GM19452 (cell line): Measurements from ENCODE around the gene XRCC6.
"Not testable (repeated sequence)": the region's sequence is repeated elsewhere in the genome, so short reads cannot be mapped to it uniquely, and the experiment has no call there.

Experiments used
- ATAC-seq: cut with Tn5 transposase; IDR thresholded peaks from one replicate; pipeline ENCODE4 v1.9.1; 2021; ENCODE audit not compliant: unreplicated experiment

The XRCC6 gene

DNA sequence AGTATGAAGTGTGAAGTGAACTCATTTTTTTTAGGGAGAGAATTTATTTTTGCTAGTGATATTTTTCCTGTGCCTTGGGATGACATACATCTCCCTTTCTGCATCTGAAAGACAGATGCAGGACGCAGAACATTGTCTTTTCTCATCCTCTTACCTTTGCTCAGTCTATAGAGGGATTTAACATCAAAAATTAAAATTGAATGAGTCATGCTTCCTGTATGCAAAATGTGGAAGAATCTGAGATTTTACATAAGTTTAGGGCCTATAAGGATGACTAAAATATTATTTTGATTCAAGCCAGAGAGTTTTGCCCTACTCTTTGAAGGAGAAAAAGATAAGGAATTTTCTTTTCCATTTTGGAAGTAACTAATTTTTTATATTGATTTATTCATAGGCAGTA is 27.3 kb downstream of the XRCC6 start:
- ATAC-seq, result no peak

DNA sequence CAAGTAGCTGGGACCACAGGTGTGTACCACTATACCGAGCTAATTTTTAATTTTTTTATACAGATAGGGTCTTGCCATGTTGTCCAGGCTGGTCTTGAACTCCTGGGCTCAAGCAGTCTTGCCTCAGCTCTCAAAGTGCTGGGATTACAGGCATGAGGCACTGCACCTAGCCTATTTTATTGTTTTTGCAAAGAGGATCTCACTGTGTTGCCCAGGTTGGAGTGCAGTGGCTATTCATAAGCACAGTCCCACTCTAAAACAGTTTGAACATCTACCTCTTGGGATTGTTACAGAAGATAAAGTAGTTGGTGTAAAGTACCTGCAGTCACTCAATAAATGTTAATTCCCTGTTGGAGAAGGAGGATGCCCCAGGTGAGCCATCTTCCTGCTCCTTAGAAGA is 29.1 kb downstream of the XRCC6 start:
- no peak for ATAC-seq

DNA sequence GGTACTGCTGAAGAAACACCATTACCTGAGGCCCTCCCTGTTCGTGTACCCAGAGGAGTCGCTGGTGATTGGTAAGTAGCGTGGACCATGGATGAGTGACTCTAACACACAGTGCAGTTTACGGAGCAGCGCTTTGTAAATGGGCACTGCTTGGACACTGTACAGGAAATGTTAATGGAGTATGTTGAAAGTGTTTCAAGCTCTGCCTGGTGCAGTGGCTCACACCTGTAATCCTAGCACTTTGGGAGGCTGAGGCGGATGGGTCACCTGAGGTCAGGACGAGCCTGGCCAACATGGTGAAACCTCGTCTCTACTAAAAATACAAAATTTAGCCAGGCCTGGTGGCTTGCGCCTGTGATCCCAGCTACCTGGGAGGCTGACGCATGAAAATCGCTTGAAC is 29.7 kb downstream of the XRCC6 start:
- ATAC-seq, result no peak

DNA sequence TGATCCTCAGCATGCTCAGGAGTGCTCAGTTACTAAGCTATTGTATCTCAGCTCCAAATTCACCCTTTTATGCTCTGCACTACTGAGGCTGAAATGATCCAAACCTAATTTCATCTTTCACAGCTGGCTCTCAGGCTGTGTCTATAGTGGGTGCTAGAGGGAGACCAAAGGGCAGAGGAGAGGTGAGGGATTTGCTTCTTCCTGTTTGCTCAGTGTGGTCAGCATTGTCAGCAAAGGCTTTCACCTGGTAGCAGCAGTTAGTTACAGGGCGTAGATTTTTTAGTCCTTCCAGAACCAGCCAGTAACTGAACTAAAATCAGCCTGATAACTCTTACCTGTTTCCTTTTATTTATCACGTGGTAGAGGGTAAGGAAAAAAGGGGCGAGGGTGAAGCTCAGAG is 33.2 kb downstream of the XRCC6 start:
- no peak for ATAC-seq

DNA sequence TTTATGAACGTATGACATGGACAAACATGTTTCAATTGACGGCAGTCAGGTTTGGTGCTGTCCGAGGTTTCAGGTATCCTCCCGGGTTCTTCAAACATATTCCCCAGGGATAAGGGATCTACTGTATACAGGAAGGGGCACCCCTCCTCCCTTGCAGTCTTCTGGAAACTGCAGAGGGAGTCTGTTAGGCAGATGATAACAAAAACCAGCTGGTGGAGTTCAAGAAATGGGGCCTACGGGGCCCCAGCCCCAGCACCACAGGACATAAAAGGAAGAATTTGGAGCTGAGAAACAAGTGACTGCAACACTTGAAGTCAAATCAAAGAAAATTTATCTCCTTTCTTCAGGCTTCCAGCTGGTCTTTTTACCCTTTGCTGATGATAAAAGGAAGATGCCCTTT is 35.5 kb downstream of the XRCC6 start:
- no peak for ATAC-seq

DNA sequence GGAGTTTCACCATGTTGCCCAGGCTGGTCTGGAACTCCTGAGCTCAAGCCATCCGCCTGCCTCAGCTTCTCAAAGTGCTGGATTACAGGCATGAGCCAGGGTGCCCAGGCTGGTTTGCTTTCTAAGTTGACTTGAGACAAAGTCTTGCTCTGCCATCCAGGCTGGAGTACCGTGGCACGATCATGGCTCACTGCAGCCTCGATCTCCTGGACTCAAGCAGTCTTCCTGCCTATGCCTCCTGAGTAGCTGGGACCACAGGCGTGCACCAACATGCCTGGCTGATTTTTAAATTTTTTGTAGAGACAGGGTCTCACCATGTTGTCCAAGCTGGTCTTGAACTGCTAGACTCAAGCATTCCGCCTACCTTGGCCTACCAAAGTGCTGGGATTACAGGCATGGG is 36.6 kb downstream of the XRCC6 start:
- no peak for ATAC-seq

DNA sequence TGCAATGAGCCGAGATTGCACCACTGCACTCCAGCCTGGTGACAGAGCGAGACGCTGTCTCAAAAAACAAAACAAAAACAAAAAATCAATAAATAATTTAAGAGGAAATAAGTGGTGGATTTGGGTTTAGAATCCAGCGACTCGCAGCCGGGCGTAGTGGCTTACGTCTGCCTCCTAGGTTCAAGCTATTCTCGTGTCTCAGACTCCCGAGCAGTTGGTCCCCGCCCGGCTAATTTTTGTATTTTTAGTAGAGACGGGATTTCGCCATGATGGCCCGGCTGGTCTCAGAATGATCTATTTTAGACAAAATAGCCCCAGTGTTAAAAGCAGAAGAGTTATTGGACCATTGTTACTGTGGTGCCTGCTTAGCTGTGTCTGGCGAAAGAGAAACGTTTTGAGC is 37.8 kb downstream of the XRCC6 start:
- ATAC-seq, result no peak

DNA sequence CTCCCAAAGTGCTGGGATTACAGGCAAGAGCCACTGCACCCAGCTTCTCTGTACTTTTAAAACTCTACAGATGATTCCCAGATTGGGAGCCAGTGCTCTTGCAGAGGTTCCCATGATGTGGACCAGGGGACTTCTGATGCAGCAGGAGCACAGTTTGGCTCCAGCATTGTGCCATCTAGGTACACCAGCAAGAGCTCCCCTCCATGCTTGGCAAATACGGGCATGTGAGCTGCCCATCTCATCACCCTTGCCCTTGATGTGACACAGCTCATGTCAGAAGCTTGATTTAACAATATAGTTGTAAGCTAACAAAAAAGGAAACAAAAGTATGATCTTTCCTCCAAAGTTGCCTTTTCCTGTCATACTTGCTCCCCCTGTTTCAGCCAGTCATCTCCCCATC is 38.8 kb downstream of the XRCC6 start:
- no peak for ATAC-seq

DNA sequence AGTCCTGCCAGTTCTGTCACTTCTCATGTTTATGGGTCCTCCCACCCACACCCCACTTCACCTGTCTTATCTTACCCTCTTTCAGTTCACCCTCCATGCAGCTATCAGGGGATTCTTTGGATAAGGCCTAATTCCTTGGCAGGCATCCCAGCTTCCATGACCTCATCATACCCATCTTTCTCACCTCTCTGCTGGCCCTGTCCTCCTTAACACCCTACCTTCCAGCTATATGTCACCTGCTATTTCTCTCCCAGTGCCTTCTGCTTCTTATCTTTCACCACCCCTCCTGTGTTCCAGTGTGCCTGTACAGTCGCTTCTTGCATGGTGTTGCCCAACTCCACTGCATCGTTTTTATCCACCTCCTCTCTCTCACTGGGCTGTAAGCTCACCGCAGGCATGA is 39.3 kb downstream of the XRCC6 start:
- no peak for ATAC-seq

DNA sequence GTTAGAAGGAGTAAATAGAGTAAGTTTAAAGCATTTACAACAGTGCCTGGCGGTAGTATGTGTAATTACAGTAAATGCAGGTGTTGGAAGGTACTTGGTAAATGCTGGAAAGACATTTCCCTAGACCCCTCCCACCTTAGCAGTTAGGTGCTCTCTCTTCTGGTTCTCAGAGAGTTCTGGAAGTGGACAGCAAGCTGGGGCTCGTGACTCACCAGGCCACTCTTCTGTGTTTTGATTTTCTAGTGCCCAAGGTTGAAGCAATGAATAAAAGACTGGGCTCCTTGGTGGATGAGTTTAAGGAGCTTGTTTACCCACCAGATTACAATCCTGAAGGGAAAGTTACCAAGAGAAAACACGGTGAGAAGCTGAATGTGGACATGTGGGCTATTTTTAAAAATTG is 40.0 kb downstream of the XRCC6 start:
- ATAC-seq, result no peak

DNA sequence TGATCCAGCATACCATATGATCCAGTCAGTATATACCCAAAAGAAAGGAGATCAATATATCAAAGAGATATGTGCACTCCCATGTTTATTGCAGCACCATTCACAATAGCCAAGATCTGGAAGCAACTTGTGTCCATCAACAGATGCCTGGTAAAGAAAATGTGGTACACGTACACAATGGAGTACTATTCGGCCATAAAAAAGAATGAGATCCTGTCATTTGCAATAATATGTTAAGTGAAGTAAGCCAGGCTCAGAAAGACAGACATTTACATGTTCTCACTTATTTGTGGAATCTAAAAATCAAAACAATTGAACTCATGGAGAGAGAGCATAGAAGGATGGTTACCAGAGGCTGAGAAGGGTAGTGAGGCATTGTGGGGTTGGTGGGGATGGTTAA is 40.6 kb downstream of the XRCC6 start:
- ATAC-seq, result no peak

DNA sequence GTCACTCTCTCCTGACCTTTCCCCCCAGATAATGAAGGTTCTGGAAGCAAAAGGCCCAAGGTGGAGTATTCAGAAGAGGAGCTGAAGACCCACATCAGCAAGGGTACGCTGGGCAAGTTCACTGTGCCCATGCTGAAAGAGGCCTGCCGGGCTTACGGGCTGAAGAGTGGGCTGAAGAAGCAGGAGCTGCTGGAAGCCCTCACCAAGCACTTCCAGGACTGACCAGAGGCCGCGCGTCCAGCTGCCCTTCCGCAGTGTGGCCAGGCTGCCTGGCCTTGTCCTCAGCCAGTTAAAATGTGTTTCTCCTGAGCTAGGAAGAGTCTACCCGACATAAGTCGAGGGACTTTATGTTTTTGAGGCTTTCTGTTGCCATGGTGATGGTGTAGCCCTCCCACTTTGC is 42.5 kb downstream of the XRCC6 start:
- not testable (repeated sequence) for ATAC-seq

DNA sequence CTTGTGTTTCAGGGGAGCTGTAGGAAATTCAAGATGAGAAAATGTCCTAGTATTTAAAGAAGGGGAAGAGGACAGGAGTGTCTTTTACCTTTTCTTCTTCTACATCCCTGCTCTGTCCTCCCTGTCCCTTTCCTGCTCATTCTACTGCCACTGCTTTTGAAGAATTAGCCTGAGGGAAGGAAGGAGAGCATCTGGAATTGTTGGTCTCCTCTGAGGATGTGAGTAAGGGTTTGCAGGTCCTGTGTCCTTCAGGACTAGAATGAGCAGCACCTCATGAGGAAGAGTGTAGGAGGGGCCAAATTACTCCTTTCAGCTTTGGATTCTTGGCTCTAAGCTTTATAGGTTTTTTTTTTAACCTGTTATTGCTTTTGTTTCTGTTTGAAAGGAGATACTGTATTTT is 43.4 kb downstream of the XRCC6 start:
- ATAC-seq, result no peak

DNA sequence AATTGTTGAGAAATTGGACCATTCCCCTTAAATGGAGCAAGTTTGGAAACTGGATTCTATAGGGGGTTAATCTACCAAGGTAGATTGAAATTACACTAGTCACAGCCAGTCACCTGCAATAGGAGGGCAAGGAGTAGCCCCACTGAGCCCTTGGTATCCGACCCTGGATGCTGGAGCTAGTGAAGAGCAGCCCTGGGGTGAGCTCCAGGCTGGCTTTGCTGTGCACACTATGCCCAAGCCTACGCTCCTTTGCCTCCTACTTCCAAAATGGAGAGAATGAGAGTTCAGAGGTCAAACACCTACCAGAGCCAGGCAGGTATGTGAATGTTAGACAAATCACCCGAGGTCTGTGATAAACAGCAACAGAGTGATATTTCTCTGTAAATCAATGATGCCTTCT is 43.9 kb downstream of the XRCC6 start:
- no peak for ATAC-seq

DNA sequence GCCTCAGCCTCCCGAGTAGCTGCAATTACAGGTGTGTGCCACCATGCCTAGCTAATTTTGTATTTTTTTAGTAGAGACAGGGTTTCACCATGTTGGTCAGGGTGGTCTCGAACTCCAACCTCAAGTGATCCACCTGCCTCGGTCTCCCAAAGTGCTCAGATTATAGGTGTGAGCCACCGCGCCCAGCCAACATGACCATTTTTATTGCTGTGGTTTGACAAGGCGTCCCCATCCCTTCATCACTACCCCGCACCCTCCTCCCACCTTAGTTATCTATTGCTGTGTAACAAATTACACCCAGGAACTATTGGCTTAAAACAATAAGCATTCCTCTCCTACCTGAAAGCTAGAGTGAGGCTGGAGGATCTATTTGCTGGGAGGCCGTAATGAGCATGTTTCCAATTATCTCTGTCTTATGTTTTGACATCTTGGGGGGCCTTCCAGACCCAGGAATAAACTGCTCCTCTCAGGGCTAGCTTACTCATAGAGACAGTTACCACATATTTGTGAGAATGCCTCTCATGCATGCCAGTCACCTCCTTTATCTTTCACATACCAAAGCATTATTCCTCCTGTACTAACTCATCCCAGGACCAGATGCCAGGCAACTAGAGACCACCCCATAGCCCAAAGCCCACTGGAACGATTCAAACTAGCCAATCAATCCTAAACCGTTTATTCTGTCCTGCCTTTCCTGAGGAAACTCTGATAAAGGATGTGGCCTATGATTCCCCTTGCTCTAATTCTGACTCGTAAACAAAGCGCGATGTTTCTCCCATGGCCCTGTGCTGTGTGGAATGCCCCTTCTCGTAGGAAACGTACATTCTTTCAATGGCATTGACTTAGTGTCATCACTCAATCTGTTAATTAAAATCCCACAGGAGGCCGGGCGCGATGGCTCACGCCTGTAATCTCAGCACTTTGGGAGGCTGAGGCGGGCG is 48.1 kb downstream of the XRCC6 start:
- ATAC-seq, result no peak

DNA sequence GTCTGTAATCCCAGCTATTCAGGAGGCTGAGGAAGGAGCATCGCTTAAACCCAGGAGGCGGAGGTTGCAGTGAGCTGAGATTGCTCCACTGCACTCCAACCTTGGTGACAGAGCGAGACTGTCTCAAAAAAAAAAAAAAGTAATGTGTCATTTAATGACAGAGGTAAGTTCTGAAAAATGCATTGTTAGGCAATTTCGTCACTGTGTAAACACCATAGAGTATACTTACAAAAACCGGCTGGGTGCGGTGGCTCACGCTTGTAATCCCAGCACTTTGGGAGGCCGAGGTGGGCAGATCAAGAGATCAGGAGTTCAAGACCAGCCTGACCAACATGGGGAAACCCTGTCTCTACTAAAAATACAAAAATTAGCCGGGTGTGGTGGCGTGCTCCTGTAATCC is 51.0 kb downstream of the XRCC6 start:
- not testable (repeated sequence) for ATAC-seq

DNA sequence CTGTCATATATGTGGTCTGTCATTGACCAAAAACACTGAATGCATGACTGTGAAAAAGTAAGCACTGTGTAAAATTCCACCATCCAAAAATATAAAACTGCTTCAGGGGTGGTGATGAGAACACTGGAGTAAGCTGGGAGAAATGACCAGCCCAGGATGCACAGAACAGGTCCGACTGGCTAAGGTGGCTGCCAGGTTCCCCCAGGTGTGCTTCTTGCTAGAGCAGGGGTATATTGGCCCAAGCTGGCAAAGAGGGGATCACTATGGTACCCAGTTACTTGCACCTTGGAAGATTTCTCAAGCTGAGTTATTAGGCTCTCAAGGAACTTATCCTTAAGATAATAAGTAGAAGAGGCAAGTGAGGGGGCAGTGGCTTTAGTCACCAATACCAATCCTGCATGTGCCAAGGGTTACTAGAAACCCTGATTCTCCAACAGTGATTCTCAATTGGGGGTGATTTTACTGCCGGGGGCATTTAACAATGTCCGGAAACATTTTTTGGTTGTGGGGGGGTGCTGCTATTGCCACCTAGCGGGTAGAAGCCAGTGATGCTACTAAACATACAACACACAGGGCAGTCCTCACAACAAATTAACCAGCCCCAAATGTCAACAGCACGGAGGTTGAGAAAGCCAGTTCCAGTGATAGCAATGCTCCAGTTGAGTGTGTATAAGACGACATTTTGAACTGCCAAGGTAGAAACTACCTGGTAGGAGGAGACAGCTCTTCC is 51.9 kb downstream of the XRCC6 start:
- ATAC-seq, result no peak

DNA sequence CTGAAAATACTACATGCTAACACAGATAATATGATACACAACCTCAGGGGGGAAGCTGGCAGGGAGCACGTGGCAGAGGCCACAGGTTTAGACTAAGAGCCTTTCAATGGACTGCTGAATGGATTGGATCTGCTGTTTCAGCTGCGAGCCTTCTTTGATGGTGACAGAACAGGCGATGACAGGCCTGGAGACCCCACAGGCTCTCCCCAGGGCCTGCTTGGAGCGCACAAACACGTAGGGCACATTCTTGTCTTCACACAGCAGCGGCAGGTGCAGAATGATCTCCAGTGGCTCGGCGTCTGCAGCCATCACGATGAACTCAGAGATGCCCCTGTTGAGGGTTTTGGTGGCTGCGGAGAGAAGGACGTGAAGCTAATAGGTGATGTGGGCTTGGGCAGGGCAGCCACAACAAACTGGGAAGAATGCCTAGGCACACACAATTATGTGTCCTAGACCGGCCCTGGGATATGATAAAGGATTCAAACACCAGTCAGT is 53.8 kb downstream of the XRCC6 start:
- no peak for ATAC-seq

DNA sequence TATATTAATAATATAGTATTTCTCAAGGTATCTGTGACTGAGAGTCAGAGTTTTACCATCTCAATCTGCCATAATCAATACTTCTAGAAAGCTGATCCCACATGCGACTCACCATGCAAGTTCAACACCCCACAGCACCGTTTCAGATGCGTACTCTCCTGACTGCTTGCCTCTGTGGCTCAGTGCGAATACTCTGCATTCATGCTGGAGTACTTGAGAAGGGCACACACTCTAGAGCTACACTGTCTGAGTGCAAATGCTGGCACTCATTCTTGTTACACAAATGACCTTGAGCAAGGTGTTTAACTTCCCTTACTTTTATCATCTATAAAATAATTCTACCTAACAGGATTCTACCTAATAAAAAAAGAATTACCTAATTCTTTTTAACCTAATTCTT is 55.0 kb downstream of the XRCC6 start:
- no peak for ATAC-seq

DNA sequence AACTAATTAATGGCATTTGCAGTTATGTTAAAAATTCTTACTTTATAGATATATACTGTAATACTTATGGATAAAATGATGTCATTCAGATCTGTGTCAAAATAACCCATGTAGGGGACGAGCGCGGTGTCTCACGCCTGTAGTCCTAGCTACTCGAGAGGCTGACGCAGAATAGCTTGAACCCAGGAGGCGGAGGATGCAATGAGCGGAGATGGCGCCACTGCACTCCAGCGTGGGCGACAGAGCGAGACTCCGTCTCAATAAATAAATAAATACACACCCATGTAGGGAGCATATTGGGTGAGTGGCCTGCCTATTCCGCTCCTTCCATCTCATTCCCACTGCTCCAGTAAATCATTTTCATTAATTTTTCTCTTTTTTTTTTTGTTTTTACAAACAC is 60.5 kb downstream of the XRCC6 start:
- no peak for ATAC-seq

DNA sequence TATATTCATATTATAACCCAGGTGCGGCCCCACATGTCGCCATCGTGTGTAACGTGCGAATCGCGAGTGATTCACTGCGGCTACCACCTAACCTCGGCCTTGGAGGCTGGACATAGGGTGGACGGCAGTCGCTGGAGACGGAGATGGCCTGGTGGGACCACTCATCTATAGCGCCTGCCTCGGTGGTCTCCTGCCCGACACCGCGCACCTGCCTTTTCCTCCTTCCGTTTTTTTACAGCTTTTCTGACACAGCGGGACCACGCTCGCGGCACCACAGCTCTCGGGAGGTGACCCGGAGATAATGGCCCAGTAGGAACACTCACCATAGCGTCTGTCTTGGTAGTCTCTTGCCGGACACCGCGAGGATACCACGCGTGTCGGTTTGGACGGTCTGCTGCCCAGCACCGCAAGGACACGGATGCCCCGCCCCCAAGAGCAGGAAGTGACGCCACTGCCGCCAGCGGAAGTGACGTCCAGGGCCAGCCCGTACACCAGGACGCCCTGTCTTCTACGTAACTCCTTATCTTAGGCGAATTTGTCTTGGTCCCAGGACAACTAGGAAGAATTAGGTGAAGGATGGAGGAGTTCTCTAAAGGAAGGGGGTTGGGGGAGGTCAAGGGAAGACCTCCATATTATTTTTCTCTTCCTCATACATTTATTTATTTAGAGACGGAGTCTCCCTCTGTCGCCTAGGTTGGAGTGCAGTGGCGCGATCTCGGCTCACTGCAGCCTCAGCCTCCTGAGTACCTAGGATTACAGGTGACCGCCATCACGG is 61.1 kb downstream of the XRCC6 start:
- no peak for ATAC-seq
